Esophagus squamous epithelium (tissue), 5 donors: ENCODE data around the gene ADCY7. TPM values are rescaled to one million over a fixed set of nuclear protein-coding genes. Genes with fewer than 3 reads are reported as not detected.

Experiments used
- DNase-seq: peaks from one replicate; lab custom pipeline; 2025; lab: John Stamatoyannopoulos, UW
- H3K27ac ChIP-seq, 4 donors: fragments of 200-600 bp; sonication (generic); one replicate each; pipeline ENCODE4 v1.5.1; 2016 to 2019; ENCODE audit warnings: mild to moderate bottlenecking in 1 of 4
- H3K27me3 ChIP-seq, 4 donors: fragments of 200-600 bp; sonication (generic); 1 replicate in 3 of 4; 2 replicates in 1 of 4; pipeline versions ENCODE4 v1.5.1 to v1.6.0; 2017 to 2021; ENCODE audit warnings: antibody characterized with exemption in 1 of 4
- H3K36me3 ChIP-seq, 3 donors: fragments of 200-600 bp; sonication (generic); one replicate each; pipeline ENCODE4 v1.5.1; 2016 to 2019
- H3K4me1 ChIP-seq, 3 donors: fragments of 200-600 bp; sonication (generic); one replicate each; pipeline ENCODE4 v1.5.1; 2017 to 2019
- H3K4me3 ChIP-seq, 4 donors: fragments of 200-600 bp; sonication (generic); 1 replicate in 3 of 4; 2 replicates in 1 of 4; pipeline ENCODE4 v1.5.1; 2016 to 2019; ENCODE audit warnings: mild to moderate bottlenecking in 2 of 4, moderate library complexity in 1 of 4
- H3K9me3 ChIP-seq, 3 donors: fragments of 200-600 bp; sonication (generic); one replicate each; pipeline ENCODE4 v1.5.1; 2016 to 2019
- POLR2A ChIP-seq, 4 donors: fragments of 450-650 bp; IDR thresholded peaks; one replicate each; pipeline ENCODE4 v1.6.1; 2017; ENCODE audit warnings: antibody characterized with exemption in 4 of 4, mild to moderate bottlenecking in 4 of 4, moderate library complexity in 3 of 4
- WGBS, 2 donors: methylation state at CpG; one replicate each; pipeline ENCODE4 v1.1.5; 2018; 5-methylcytosine and 5-hydroxymethylcytosine counted together
- intact Hi-C: fragments of 100-400 bp; cut with DNase I; formaldehyde crosslinking; loops from one replicate; pipeline ENCODE4 v1.15.0; 2022
- total RNA-seq, 4 donors: library from RNA; depleted of rRNA; stranded (reverse); fragments of >200 nt; gene quantifications; one replicate each; pipeline ENCODE4 v1.1.0, GENCODE V29; 2016
- TF ChIP-seq, protein P1 (sequence below), 6 experiments: fragments of 450-650 bp in 4 of 6; fragments of 200-600 bp in 2 of 6; sonication (generic) in 2 of 6; IDR thresholded peaks; one replicate each; pipeline ENCODE4 v1.5.1; 2016 to 2019; ENCODE audit warnings: antibody characterized with exemption in 6 of 6, mild to moderate bottlenecking in 4 of 6, moderate library complexity in 4 of 6
- donor health status: DM: yes; HTN: yes; CAD: no.

ADCY7 gene
- total RNA-seq, 4 donors from 2014 or later = 21.2 to 23.9 (median 23.3) TPM

DNA sequence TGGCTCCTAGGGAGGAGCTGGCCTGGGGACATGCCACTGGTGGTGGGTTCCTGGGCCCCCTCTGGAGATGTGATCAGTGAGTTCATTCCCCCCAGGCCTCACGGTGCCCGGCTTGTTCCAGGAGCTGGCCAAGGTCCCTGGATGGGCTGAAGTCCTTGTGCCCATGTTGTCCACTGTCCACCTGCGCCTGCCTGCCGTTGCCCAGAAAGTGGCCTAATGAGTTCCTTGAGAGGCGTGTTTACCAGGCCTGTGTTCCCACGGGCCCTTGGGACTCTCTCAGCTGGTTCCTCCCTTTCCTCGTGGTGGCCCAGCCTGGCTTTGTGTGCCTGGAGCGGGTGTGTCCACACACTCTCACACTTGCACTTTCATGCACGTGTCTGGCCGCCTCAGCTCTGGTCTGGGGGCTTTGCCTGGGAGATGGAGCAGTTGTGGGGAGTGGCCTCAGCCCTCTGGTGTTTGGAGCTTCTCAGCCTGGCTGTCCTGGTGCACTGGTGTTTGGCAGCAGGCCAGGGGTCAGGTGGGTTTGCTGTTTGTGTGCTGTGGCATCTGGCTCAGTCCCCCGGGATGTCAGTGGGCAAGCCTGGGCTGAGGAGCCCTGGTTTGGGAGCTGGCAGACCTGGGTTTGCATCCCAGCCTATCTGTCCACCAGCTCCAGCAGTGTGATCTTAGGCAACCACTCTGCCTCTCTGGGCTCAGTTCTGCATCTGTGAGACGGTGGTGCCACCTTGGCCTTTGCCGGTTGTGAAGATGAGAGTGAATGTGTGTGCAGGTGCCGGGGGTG lies 18.0 kb downstream of the ADCY7 start:
- 47 to 68% methylated on average over 3 to 9 of the region's 14 CpGs for WGBS, 2 donors
- Histone ChIP-seq H3K9me3 (peaks cover 0 to 4% (median 0%) of the 10 kb centered on the region in 3 donors), H3K27me3 (no peaks in the 10 kb centered on the region), H3K27ac (peak overlapping the region in 1 of 4 donors; percentile 29), H3K4me1 (peaks cover 15 to 61% (median 32%) of the 10 kb centered on the region in 3 donors), H3K4me3 (no peak overlapping the region), H3K36me3 (peaks cover 0 to 26% (median 0%) of the 10 kb centered on the region in 3 donors)
- intact Hi-C loops = no loop called here
- TF ChIP-seq, protein P1, sequence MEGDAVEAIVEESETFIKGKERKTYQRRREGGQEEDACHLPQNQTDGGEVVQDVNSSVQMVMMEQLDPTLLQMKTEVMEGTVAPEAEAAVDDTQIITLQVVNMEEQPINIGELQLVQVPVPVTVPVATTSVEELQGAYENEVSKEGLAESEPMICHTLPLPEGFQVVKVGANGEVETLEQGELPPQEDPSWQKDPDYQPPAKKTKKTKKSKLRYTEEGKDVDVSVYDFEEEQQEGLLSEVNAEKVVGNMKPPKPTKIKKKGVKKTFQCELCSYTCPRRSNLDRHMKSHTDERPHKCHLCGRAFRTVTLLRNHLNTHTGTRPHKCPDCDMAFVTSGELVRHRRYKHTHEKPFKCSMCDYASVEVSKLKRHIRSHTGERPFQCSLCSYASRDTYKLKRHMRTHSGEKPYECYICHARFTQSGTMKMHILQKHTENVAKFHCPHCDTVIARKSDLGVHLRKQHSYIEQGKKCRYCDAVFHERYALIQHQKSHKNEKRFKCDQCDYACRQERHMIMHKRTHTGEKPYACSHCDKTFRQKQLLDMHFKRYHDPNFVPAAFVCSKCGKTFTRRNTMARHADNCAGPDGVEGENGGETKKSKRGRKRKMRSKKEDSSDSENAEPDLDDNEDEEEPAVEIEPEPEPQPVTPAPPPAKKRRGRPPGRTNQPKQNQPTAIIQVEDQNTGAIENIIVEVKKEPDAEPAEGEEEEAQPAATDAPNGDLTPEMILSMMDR (IDR thresholded peaks at IDR 0.05) = no peak
- no peak for TF ChIP-seq POLR2A (IDR thresholded peaks at IDR 0.05)
- no peak for DNase-seq

DNA sequence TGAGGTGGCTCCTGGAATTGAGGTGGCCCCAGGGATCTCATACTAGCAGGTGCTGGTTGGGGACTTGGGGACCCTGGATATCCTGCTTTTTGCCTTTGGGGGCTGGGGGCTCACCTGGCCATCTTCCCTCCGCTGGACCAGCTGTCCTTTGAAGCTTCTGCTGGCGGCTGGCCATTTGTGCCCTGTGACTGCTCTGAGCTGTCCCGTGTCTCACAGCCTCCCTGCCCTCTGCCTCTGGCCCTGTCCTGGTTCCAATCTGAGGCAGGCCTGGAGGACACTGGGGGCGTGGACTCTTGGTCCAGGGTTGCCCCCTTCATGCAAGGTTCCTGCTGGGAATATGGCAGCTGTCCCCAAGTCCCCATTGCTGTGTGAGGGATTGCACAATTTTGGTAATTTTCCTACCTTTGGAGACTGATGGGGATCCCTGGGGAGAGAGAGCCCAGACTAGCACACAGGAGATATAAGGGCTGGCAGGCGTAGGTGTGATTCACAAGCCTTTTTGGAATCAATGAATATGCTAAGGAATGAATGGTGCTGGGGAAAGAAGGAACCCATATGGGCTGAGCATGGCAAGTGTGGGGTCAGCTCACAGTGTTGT lies 19.2 kb downstream of the ADCY7 start:
- Histone ChIP-seq H3K27me3 (no peaks in the 10 kb centered on the region), H3K9me3 (peaks cover 0 to 4% (median 0%) of the 10 kb centered on the region in 3 donors), H3K4me3 (no peak overlapping the region), H3K36me3 (peaks cover 0 to 37% (median 0%) of the 10 kb centered on the region in 3 donors), H3K27ac (no peak overlapping the region), H3K4me1 (peaks cover 14 to 54% (median 32%) of the 10 kb centered on the region in 3 donors)
- TF ChIP-seq, protein P1 (IDR thresholded peaks at IDR 0.05) = no peak
- no peak for TF ChIP-seq POLR2A (IDR thresholded peaks at IDR 0.05)
- no peak for DNase-seq
- 88 to 90% methylated on average over 2 to 3 of the region's 5 CpGs for whole genome bisulfite sequencing, 2 donors
- intact Hi-C loops = no loop called here

DNA sequence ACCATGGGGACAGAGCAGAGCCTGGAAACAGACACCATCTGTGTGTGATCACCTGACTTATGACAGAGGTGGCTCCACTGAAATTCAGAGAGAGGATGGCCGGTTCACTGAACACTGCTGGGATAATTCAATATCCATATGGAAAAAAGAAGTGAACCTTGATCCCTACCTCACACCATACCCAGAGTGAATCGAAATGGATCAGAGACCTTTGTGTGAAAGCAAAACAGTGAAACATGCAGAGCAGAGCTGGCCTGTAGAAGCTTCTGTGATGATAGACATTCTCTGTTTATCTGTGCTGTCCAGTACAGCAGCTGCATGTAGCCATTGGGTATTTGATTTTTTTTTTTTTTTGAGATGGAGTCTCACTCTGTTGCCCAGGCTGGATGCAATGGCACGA lies 20.3 kb downstream of the ADCY7 start:
- no peak overlapping the region for H3K4me3 ChIP-seq
- no peak overlapping the region for H3K27ac ChIP-seq
- H3K9me3 ChIP-seq = peaks cover 0 to 4% (median 0%) of the 10 kb centered on the region in 3 donors
- TF ChIP-seq POLR2A (IDR thresholded peaks at IDR 0.05) = no peak
- TF ChIP-seq, protein P1 (IDR thresholded peaks at IDR 0.05) = no peak
- DNase-seq = no peak
- no peaks in the 10 kb centered on the region for H3K27me3 ChIP-seq
- 86 to 88% methylated on average over 2 to 3 of the region's 3 CpGs for WGBS, 2 donors
- H3K4me1 ChIP-seq = peaks cover 11 to 42% (median 22%) of the 10 kb centered on the region in 3 donors
- intact Hi-C loops = no loop called here
- H3K36me3 ChIP-seq = peaks cover 0 to 49% (median 0%) of the 10 kb centered on the region in 3 donors

DNA sequence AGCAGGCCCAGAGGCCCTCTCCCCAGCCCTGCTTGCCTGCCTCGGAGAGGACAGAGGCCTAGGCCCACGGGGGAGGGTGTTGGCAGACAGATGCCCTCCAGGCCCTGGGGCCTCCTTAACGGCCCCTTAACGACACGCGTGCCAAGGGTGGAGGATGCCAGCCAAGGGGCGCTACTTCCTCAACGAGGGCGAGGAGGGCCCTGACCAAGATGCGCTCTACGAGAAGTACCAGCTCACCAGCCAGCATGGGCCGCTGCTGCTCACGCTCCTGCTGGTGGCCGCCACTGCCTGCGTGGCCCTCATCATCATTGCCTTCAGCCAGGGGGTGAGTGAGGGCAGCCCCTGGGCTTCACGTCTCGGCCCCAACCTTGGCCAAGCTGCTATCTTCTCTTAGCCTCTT lies 21.7 kb downstream of the ADCY7 start:
- intact Hi-C loops = no loop called here
- Histone ChIP-seq H3K36me3 (peaks cover 0 to 62% (median 0%) of the 10 kb centered on the region in 3 donors), H3K27ac (no peak overlapping the region), H3K27me3 (no peaks in the 10 kb centered on the region), H3K4me3 (no peak overlapping the region), H3K9me3 (peaks cover 0 to 4% (median 0%) of the 10 kb centered on the region in 3 donors), H3K4me1 (peaks cover 11 to 28% (median 18%) of the 10 kb centered on the region in 3 donors)
- TF ChIP-seq, protein P1 (IDR thresholded peaks at IDR 0.05) = no peak
- TF ChIP-seq POLR2A (IDR thresholded peaks at IDR 0.05) = no peak
- no peak for DNase-seq
- WGBS, 2 donors = 94 to 100% methylated on average over 2 to 6 of the region's 17 CpGs

DNA sequence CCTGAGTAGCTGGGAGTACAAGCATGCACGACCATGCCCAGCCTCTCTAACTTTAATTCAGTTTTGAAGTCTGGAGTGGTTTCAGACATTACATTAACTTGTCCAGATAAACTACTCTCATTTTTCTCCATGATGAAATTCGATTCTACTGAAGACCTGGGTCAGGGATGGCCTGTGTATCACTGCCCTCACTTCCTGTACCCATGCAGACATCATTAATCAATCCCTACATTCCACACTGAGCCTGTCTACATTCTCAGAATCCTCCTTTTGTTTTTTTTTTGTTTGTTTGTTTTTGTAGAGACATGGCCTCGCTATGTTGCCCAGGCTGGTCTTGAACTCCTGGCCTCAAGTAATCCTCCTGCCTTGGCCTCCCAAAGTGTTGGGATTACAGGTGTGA lies 22.6 kb downstream of the ADCY7 start:
- no peak for TF ChIP-seq POLR2A (IDR thresholded peaks at IDR 0.05)
- TF ChIP-seq, protein P1 (IDR thresholded peaks at IDR 0.05) = no peak
- peaks cover 0 to 4% (median 0%) of the 10 kb centered on the region in 3 donors for H3K9me3 ChIP-seq
- 72% methylated on average over 3 of the region's 3 CpGs for WGBS, 2 donors
- H3K4me1 ChIP-seq = peaks cover 8 to 19% (median 11%) of the 10 kb centered on the region in 3 donors
- H3K4me3 ChIP-seq = no peak overlapping the region
- H3K36me3 ChIP-seq = peaks cover 0 to 71% (median 0%) of the 10 kb centered on the region in 3 donors
- H3K27me3 ChIP-seq = no peaks in the 10 kb centered on the region
- no peak overlapping the region for H3K27ac ChIP-seq
- no peak for DNase-seq
- intact Hi-C loops = no loop called here
